HCT116 (cell line): ENCODE measurements around the gene HTT-AS. TPM values are rescaled to one million over a fixed set of nuclear protein-coding genes. Genes with fewer than 3 reads are reported as not detected.

Experiments
- ATAC-seq: fragments of 200-7000 bp; cut with Tn5 transposase; 2 replicates; pipeline ENCODE4 v1.9.1; 2020; ENCODE audit warnings: mild to moderate bottlenecking, moderate library complexity
- BruUV-seq: library from RNA; stranded (reverse); fragments of 400-500 nt; replicated peaks from 2 replicates; lab custom pipeline; 2021; lab: Mats Ljungman, UMichigan
- CTCF ChIA-PET: fragments of 300-600 bp; sonication (Branson Sonifier 250); formaldehyde crosslinking; loops from one replicate; lab custom pipeline; 2021; ENCODE audit warnings: antibody characterized with exemption; lab: Charles Lee
- POLR2A ChIA-PET: fragments of 300-600, 350-600 bp; sonication (Branson Sonifier 250); formaldehyde crosslinking; loops from one replicate; lab custom pipeline; 2021; ENCODE audit warnings: antibody characterized with exemption; lab: Charles Lee
- RAD21 ChIA-PET, 2 experiments: fragments of 300-600 bp; sonication (Branson Sonifier 250); formaldehyde crosslinking; loops; one replicate each; lab custom pipeline; 2023; ENCODE audit warnings: low total read pairs in 2 of 2; ENCODE audit not compliant: uncharacterized antibody in 2 of 2, unreplicated experiment in 2 of 2, low non-redundant PET in 1 of 2; lab: Charles Lee
- DNase-seq: peaks from one replicate; pipeline ENCODE4 v3.0.0-alpha.2; 2010; ENCODE audit warnings: low read depth, low spot score
- H2AFZ ChIP-seq: fragments of 200-600 bp; shearing (Covaris generic), sonication (generic); 2 replicates; pipeline ENCODE4 v1.6.1; 2017; ENCODE audit warnings: low read depth, mixed run types, mixed read lengths, antibody characterized with exemption, low read length; ENCODE audit not compliant: poor library complexity, severe bottlenecking
- H3K27ac ChIP-seq: 2 replicates; pipeline ENCODE4 v1.5.1; 2012; ENCODE audit warnings: low read depth, low read length
- H3K27me3 ChIP-seq: fragments of 200-600 bp; sonication (generic); 2 replicates; pipeline ENCODE4 v1.6.1; 2016; ENCODE audit warnings: mixed run types, low read length, mixed read lengths; ENCODE audit not compliant: insufficient read depth
- H3K36me3 ChIP-seq, 2 experiments: fragments of 200-500 bp in 1 of 2; fragments of 200-600 bp in 1 of 2; sonication (Bioruptor generic) in 1 of 2; sonication (generic) in 1 of 2; 2 replicates each; pipeline versions ENCODE4 v1.5.1 to v1.6.1; 2014 to 2016; ENCODE audit warnings: low read length in 2 of 2, inconsistent platforms in 1 of 2, mixed read lengths in 1 of 2, mixed run types in 1 of 2; ENCODE audit not compliant: insufficient read depth in 2 of 2, control insufficient read depth in 1 of 2
- H3K4me1 ChIP-seq, 2 experiments: fragments of 200-600 bp in 1 of 2; sonication (generic) in 1 of 2; 2 replicates each; pipeline versions ENCODE4 v1.5.1 to v1.6.1; 2012 to 2017; ENCODE audit warnings: low read length in 2 of 2, inconsistent platforms in 1 of 2, mild to moderate bottlenecking in 1 of 2, mixed read lengths in 1 of 2, mixed run types in 1 of 2, moderate library complexity in 1 of 2; ENCODE audit not compliant: insufficient read depth in 2 of 2, control insufficient read depth in 1 of 2
- H3K4me2 ChIP-seq: fragments of 200-600 bp; sonication (generic); 2 replicates; pipeline ENCODE4 v1.6.1; 2017; ENCODE audit warnings: mixed run types, low read length, mixed read lengths
- H3K4me3 ChIP-seq, 2 experiments: fragments of 200-600 bp in 1 of 2; sonication (generic) in 1 of 2; replicated peaks in 1 of 2; 2 replicates each; pipeline ENCODE4 v1.5.1; 2011 to 2016; ENCODE audit warnings: low read length in 2 of 2, control low read depth in 1 of 2, low read depth in 1 of 2, mild to moderate bottlenecking in 1 of 2, mixed read lengths in 1 of 2, mixed run types in 1 of 2
- H3K79me2 ChIP-seq: fragments of 200-600 bp; sonication (generic); 2 replicates; pipeline ENCODE4 v1.6.1; 2017; ENCODE audit warnings: mild to moderate bottlenecking, mixed run types, low read length, moderate library complexity, mixed read lengths; ENCODE audit not compliant: insufficient read depth
- H3K9ac ChIP-seq: fragments of 200-600 bp; sonication (generic); 2 replicates; pipeline ENCODE4 v1.6.1; 2016; ENCODE audit warnings: low read length, mixed read lengths
- H3K9me2 ChIP-seq: fragments of 200-600 bp; sonication (generic), shearing (Covaris generic); 2 replicates; pipeline ENCODE4 v1.6.1; 2017; ENCODE audit warnings: mixed run types, mild to moderate bottlenecking, moderate library complexity; ENCODE audit not compliant: insufficient read depth
- H3K9me3 ChIP-seq, 2 experiments: fragments of 200-500 bp in 1 of 2; fragments of 200-600 bp in 1 of 2; sonication (Bioruptor generic) in 1 of 2; sonication (generic) in 1 of 2; 2 replicates each; pipeline ENCODE4 v1.6.1; 2014 to 2017; ENCODE audit warnings: low read length in 2 of 2, mixed read lengths in 2 of 2, inconsistent platforms in 1 of 2, low read depth in 1 of 2, mild to moderate bottlenecking in 1 of 2, mixed run types in 1 of 2, moderate library complexity in 1 of 2; ENCODE audit not compliant: control insufficient read depth in 1 of 2, insufficient read depth in 1 of 2
- H4K20me1 ChIP-seq: fragments of 200-600 bp; sonication (generic), shearing (Covaris generic); 2 replicates; pipeline ENCODE4 v1.6.1; 2017; ENCODE audit warnings: mixed run types, mild to moderate bottlenecking, moderate library complexity; ENCODE audit not compliant: insufficient read depth
- CBX3 ChIP-seq: IDR thresholded peaks from 2 replicates; pipeline ENCODE4 v1.6.1; 2012; ENCODE audit warnings: low read depth
- CEBPB ChIP-seq: IDR thresholded peaks from 2 replicates; pipeline ENCODE4 v1.6.1; 2012; ENCODE audit warnings: low read depth
- CTCF ChIP-seq, 3 experiments: fragments of 200-600 bp in 1 of 3; sonication (generic) in 1 of 3; IDR thresholded peaks in 2 of 3; conservative IDR thresholded peaks in 1 of 3; 2 replicates each; pipeline ENCODE4 v1.5.1; 2012 to 2017; ENCODE audit warnings: low read depth in 2 of 3, low read length in 2 of 3, antibody characterized with exemption in 1 of 3, borderline replicate concordance in 1 of 3, control low read depth in 1 of 3, mild to moderate bottlenecking in 1 of 3, mixed read lengths in 1 of 3, mixed run types in 1 of 3, moderate library complexity in 1 of 3; ENCODE audit not compliant: insufficient read depth in 1 of 3
- ELF1 ChIP-seq: IDR thresholded peaks from 2 replicates; pipeline ENCODE4 v1.6.1; 2012; ENCODE audit warnings: low read depth, borderline replicate concordance
- EZH2phosphoT487 ChIP-seq: fragments of 200-600 bp; IDR thresholded peaks from 2 replicates; pipeline ENCODE4 v1.6.1; 2018; ENCODE audit warnings: antibody characterized with exemption, borderline replicate concordance
- JUND ChIP-seq: IDR thresholded peaks from 2 replicates; pipeline ENCODE4 v1.6.1; 2012
- POLR2A ChIP-seq: IDR thresholded peaks from 2 replicates; pipeline ENCODE4 v1.7.0; 2011; ENCODE audit warnings: borderline replicate concordance; ENCODE audit not compliant: insufficient read depth, insufficient read length; ENCODE audit errors: extremely low read depth
- POLR2AphosphoS5 ChIP-seq: IDR thresholded peaks from 2 replicates; pipeline ENCODE4 v1.6.1; 2011; ENCODE audit warnings: mild to moderate bottlenecking, low read depth, low read length, moderate library complexity
- RAD21 ChIP-seq: IDR thresholded peaks from 2 replicates; pipeline ENCODE4 v1.6.1; 2012; ENCODE audit warnings: low read depth, mild to moderate bottlenecking
- REST ChIP-seq: IDR thresholded peaks from 2 replicates; pipeline ENCODE4 v1.6.1; 2012; ENCODE audit warnings: low read depth
- YY1 ChIP-seq: IDR thresholded peaks from 2 replicates; pipeline ENCODE4 v1.6.1; 2011; ENCODE audit warnings: low read length, low read depth, moderate library complexity, mild to moderate bottlenecking; ENCODE audit not compliant: insufficient replicate concordance; ENCODE audit errors: extremely low read depth
- ZFX ChIP-seq: fragments of 450-650 bp; IDR thresholded peaks from 2 replicates; pipeline ENCODE4 v1.6.1; 2017
- intact Hi-C: fragments of 100-400 bp; cut with micrococcal nuclease; formaldehyde crosslinking; loops from 2 replicates; pipeline ENCODE4 v1.10.0; 2022
- total RNA-seq: library from RNA; stranded (reverse); gene quantifications from one replicate; pipeline ENCODE4 v1.2.1, GENCODE V29; 2021; ENCODE audit not compliant: unreplicated experiment
- TF ChIP-seq, protein P1 (sequence below): IDR thresholded peaks from 2 replicates; pipeline ENCODE4 v1.6.1; 2012

Gene HTT-AS
- total RNA-seq, 1 experiment from 2014 or later, result not detected

GRCh38 chr4:3107691-3108121, 33.4 kb upstream of the HTT-AS start:
- H2AFZ ChIP-seq, result no peak overlapping the region
- BruUV-seq, result no TSS peak
- ChIA-PET RAD21 (no interaction called here), CTCF (interaction anchor here (1.1 to 1.6 kb wide), 2 partner anchors 336 to 773 kb away, joined by 3 to 7 read pairs; no protein-coding TSS in a partner anchor), POLR2A (no interaction called here)
- H4K20me1 ChIP-seq, result no peaks in the 10 kb centered on the region
- ATAC-seq, result no peak
- no peaks in the 10 kb centered on the region for H3K9me3 ChIP-seq
- TF ChIP-seq EZH2phosphoT487, result no peak
- no peak for TF ChIP-seq ELF1
- no peak for TF ChIP-seq YY1
- TF ChIP-seq RAD21, result no peak
- TF ChIP-seq POLR2A, result no peak
- no peak for TF ChIP-seq CEBPB
- no peak for TF ChIP-seq CTCF (IDR thresholded peaks at IDR 0.05 in 2 of 3, conservative IDR thresholded peaks at IDR 0.05 in 1 of 3; ENCODE audit: borderline replicate concordance in 1 of 3, insufficient read depth in 1 of 3, low read depth in 2 of 3, low read length in 2 of 3)
- no peak for TF ChIP-seq CBX3
- TF ChIP-seq JUND, result no peak
- TF ChIP-seq POLR2AphosphoS5, result no peak
- no peak for TF ChIP-seq ZFX
- TF ChIP-seq, protein P1, sequence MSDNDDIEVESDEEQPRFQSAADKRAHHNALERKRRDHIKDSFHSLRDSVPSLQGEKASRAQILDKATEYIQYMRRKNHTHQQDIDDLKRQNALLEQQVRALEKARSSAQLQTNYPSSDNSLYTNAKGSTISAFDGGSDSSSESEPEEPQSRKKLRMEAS, result no peak
- TF ChIP-seq REST, result no peak
- H3K4me1 ChIP-seq, result peaks cover 0 to 9% of the 10 kb centered on the region in 2 experiments; a peak in 1 of 4 replicates
- no peaks in the 10 kb centered on the region for H3K9me2 ChIP-seq
- H3K27me3 ChIP-seq, result no peaks in the 10 kb centered on the region
- H3K4me2 ChIP-seq, result no peak overlapping the region
- H3K36me3 ChIP-seq, result peaks cover 16 to 18% of the 10 kb centered on the region in 2 experiments
- intact Hi-C loops, result loop anchor here (2.0 kb wide), 1 partner anchor 335 kb away; no protein-coding TSS in a partner anchor
- no peak overlapping the region for H3K4me3 ChIP-seq
- H3K27ac ChIP-seq, result no peak overlapping the region
- H3K79me2 ChIP-seq, result 0 out of 2 replicates have a peak, but pooled peaks cover under 1% of the 10 kb centered on the region
- H3K9ac ChIP-seq, result no peak overlapping the region
- no peak for DNase-seq
